Myocyte (in vitro differentiated cells): ENCODE results near the gene TEAD2. TPM values are rescaled to one million over a fixed set of nuclear protein-coding genes. Genes with fewer than 3 reads are reported as not detected.

Experiments
- DNase-seq: peaks from one replicate; pipeline ENCODE4 v3.0.0-alpha.2; 2012; ENCODE audit warnings: low read depth
- microRNA-seq: library from miRNA; unstranded; fragments of <30 nt; microRNA quantifications from one replicate; pipeline ENCODE4, GENCODE V29; 2016
- total RNA-seq: library from RNA; depleted of rRNA; stranded (reverse); fragments of >200 nt; gene quantifications from 2 replicates; pipeline ENCODE4 v1.2.3, GENCODE V29; 2014

Gene TEAD2
- total RNA-seq, 1 donor from 2014 or later = 43.8 TPM

DNA sequence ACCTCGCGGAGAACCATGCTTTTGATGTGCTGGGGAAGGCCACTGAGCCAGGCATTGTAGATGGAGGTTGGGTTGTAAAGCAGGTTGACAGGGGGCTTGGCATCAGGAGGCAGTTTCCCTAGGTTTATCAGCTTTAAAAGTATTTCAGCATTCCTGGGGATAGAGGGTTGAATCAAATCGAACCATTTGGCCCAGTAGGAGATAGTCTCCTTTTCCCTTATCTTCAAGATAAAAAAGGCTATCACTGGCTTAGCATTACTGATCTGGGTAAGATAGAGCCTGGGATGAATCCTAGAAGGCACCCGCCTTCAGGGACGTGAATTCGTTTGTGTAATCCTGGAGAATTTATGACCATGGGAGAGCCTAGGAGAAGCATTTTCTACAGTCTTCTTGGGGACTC lies 67.8 kb downstream of the TEAD2 start:
- no peak for DNase-seq

Small RNA genes within 50 kb of the gene (microRNA-seq; reads per million reads assigned to microRNA genes)
- gene MIR4324 = not detected

Other genes starting within 250 kb of the TEAD2 start
- 22.1 and 44.2 TPM in 2 replicates for gene LIN7B, start 248.0 kb downstream of the TEAD2 start, total RNA-seq
- gene C19orf73, start 243.3 kb downstream of the TEAD2 start, total RNA-seq = not detected in 2 replicates
- 10.2 and 12.5 TPM in 2 replicates for gene PPFIA3, start 242.9 kb downstream of the TEAD2 start, total RNA-seq
- 375 and 578 TPM in 2 replicates for gene HRC, start 207.0 kb downstream of the TEAD2 start, total RNA-seq
- gene TRPM4, start 204.6 kb downstream of the TEAD2 start, total RNA-seq = 14.3 and 18.6 TPM in 2 replicates
- gene SLC6A16, start 37.2 kb downstream of the TEAD2 start, total RNA-seq = 0.51 and 2.0 TPM in 2 replicates
- not detected in 2 replicates for gene CD37, start 27.0 kb downstream of the TEAD2 start, total RNA-seq
- gene DKKL1, start 1.5 kb upstream of the TEAD2 start, total RNA-seq = 0.36 and 2.4 TPM in 2 replicates
- gene KASH5, start 25.8 kb upstream of the TEAD2 start, total RNA-seq = not detected in 2 replicates
- not detected in 2 replicates for gene PTH2, start 61.0 kb upstream of the TEAD2 start, total RNA-seq
- gene GFY, start 63.0 kb upstream of the TEAD2 start, total RNA-seq = not detected in 2 replicates
- 0.05 and 0.31 TPM in 2 replicates for gene SLC17A7, start 79.1 kb upstream of the TEAD2 start, total RNA-seq
- 53.7 and 59.3 TPM in 2 replicates for gene PIH1D1, start 89.4 kb upstream of the TEAD2 start, total RNA-seq
- gene ALDH16A1, start 90.8 kb upstream of the TEAD2 start, total RNA-seq = 14.4 and 17.3 TPM in 2 replicates
- 2.6 and 3.4 TPM in 2 replicates for gene FLT3LG, start 111.8 kb upstream of the TEAD2 start, total RNA-seq
- 1,470 and 1,688 TPM in 2 replicates for gene RPL13A, start 125.2 kb upstream of the TEAD2 start, total RNA-seq
- gene RPS11, start 134.0 kb upstream of the TEAD2 start, total RNA-seq = 1,718 and 2,274 TPM in 2 replicates
- 111 and 122 TPM in 2 replicates for gene FCGRT, start 150.2 kb upstream of the TEAD2 start, total RNA-seq
- 102 and 136 TPM in 2 replicates for gene RCN3, start 165.6 kb upstream of the TEAD2 start, total RNA-seq
- gene NOSIP, start 218.1 kb upstream of the TEAD2 start, total RNA-seq = 51.3 and 68.7 TPM in 2 replicates
- 0.16 TPM in 1 of 2 replicates, not detected in the other for gene PRRG2, start 218.9 kb upstream of the TEAD2 start, total RNA-seq
- 3.2 and 4.4 TPM in 2 replicates for gene PRR12, start 228.8 kb upstream of the TEAD2 start, total RNA-seq